Upper lobe of right lung (tissue), 1 donor: Measurements from ENCODE around the gene SEC31A. TPM values are rescaled to one million over a fixed set of nuclear protein-coding genes. Genes with fewer than 3 reads are reported as not detected.
"Not testable (repeated sequence)": the region's sequence is repeated elsewhere in the genome, so short reads cannot be mapped to it uniquely, and the experiment has no call there.

Experiments used
- ATAC-seq: fragments of 200-7000 bp; cut with Tn5 transposase; one replicate; pipeline ENCODE4 v1.9.1; 2020; ENCODE audit warnings: mild to moderate bottlenecking, moderate library complexity
- DNase-seq: peaks from one replicate; pipeline ENCODE4 v3.0.0-alpha.2; 2020
- H3K27ac ChIP-seq: fragments of 200-600 bp; one replicate; pipeline ENCODE4 v1.8.0; 2022
- H3K27me3 ChIP-seq: fragments of 200-600 bp; one replicate; pipeline ENCODE4 v1.8.0; 2022; ENCODE audit warnings: mild to moderate bottlenecking
- H3K36me3 ChIP-seq: fragments of 200-600 bp; one replicate; pipeline ENCODE4 v1.8.0; 2022
- H3K4me1 ChIP-seq: fragments of 200-600 bp; one replicate; pipeline ENCODE4 v1.8.0; 2022
- H3K4me3 ChIP-seq: fragments of 200-600 bp; one replicate; pipeline ENCODE4 v1.8.0; 2022; ENCODE audit warnings: mild to moderate bottlenecking
- H3K9me3 ChIP-seq: fragments of 200-600 bp; one replicate; pipeline ENCODE4 v1.8.0; 2022
- intact Hi-C: fragments of 100-400 bp; cut with DNase I; formaldehyde crosslinking; loops from one replicate; pipeline ENCODE4 v1.11.0; 2022
- total RNA-seq: library from RNA; stranded (reverse); fragmentation: NEBNext Ultra II Directional; extraction: Animal tissue kit (Norgen Biotek cat#: 25700); gene quantifications from one replicate; pipeline ENCODE4 v1.2.1, GENCODE V29; 2021
- TF ChIP-seq, protein P1 (sequence below): fragments of 200-600 bp; IDR thresholded peaks from one replicate; pipeline ENCODE4 v1.8.0; 2022; ENCODE audit warnings: antibody characterized with exemption
- donor health status: DM: no; HTN: yes; CAD: no; lungs with severe emphysema.

Gene SEC31A
- total RNA-seq, 1 donor from 2014 or later = 199 TPM

DNA sequence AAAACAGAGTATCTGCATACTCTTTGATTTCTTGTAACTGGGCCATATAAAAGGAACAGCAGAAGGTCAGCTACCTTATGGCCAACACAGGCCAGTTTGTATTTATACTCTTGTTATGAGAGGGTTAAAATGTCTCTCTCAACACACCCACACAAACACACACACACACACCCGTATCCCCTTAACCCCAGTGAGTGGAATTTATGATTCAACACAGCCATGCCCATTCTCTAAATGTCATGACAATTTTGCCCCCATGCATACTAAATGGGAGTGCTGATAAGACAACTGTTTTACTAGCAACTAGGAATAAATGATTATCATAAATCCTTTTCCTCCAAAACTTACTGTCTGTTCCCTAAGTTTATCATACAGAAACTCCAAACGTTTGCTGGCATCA, 70.3 kb downstream of the SEC31A start:
- DNase-seq = no peak
- H3K36me3 ChIP-seq = peaks cover 93% of the 10 kb centered on the region
- ATAC-seq = no peak
- H3K27ac ChIP-seq = no peak overlapping the region
- TF ChIP-seq, protein P1, sequence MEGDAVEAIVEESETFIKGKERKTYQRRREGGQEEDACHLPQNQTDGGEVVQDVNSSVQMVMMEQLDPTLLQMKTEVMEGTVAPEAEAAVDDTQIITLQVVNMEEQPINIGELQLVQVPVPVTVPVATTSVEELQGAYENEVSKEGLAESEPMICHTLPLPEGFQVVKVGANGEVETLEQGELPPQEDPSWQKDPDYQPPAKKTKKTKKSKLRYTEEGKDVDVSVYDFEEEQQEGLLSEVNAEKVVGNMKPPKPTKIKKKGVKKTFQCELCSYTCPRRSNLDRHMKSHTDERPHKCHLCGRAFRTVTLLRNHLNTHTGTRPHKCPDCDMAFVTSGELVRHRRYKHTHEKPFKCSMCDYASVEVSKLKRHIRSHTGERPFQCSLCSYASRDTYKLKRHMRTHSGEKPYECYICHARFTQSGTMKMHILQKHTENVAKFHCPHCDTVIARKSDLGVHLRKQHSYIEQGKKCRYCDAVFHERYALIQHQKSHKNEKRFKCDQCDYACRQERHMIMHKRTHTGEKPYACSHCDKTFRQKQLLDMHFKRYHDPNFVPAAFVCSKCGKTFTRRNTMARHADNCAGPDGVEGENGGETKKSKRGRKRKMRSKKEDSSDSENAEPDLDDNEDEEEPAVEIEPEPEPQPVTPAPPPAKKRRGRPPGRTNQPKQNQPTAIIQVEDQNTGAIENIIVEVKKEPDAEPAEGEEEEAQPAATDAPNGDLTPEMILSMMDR = no peak
- H3K4me3 ChIP-seq = no peak overlapping the region
- intact Hi-C loops = no loop called here
- H3K9me3 ChIP-seq = no peaks in the 10 kb centered on the region
- H3K4me1 ChIP-seq = no peaks in the 10 kb centered on the region
- no peaks in the 10 kb centered on the region for H3K27me3 ChIP-seq

DNA sequence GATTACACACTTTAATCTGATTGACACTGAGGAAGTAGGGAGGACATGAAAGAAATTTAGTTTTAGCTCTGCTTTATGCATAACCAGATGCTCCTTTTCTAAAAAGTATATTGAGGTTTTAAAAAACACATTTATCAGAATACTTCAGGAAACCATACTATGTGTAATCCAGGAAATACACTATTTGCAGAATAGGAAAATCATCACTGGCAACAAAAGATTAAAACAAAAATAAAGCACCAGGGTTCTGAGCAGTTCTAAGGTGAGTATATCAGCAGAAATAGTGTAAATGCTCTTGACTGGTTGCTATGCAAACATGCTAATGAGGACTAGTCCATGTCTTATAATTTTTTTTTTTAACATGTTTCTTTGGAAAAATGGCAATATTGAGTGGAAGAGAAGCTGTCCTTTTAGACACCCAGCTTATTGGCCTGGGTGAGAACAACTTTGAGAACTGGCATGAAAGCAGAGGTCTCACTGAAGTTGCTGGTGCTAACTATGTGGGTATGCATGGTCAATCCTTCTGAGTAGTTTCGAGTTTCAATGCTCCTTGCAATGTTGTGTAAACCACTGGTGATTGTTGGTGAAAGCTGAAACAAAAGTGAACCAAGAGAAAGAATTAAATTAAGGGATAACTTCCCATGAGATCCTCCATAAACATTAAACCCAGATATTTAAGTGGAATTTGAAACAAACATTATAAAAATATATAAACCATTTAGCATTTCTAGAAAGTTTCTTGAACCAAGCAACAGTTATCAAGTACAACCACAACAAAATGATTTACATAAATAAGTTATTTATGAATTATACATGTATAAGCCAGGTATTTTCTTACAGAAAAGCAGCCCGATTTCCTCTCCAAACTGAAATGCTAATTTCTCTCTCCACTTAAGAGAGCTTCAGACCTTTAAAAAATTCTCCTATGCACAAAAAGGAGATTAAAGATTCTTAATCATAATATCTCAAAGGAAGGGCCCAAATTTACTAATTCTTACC, 72.0 kb downstream of the SEC31A start:
- Histone ChIP-seq H3K9me3 (no peaks in the 10 kb centered on the region), H3K27me3 (no peaks in the 10 kb centered on the region), H3K36me3 (peaks cover 75% of the 10 kb centered on the region), H3K27ac (no peak overlapping the region), H3K4me1 (no peaks in the 10 kb centered on the region), H3K4me3 (no peak overlapping the region)
- intact Hi-C loops = no loop called here
- TF ChIP-seq, protein P1 = no peak
- DNase-seq = no peak
- no peak for ATAC-seq

DNA sequence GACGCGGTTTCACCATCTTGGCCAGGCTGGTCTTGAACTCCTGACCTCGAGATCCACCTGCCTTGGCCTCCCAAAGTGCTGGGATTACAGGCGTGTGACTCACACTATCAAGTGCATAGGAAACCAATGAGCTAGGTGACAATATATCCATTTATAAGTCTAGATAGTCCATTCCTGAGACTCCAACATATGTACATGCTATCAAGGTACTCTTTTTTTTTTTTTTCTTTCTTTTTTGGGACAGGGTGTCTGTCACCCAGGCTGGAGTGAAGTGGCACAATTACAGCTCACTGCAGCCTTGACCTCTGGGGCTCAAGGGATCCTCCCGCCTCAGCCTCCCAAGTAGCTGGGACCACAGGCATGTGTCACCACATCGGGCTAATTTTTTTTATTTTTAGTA, 74.1 kb downstream of the SEC31A start:
- H3K27ac ChIP-seq, DNase-seq, intact Hi-C loops, ATAC-seq, H3K4me3 ChIP-seq, H3K9me3 ChIP-seq, H3K27me3 ChIP-seq, H3K4me1 ChIP-seq: not testable (repeated sequence)
- peaks cover 54% of the 10 kb centered on the region for H3K36me3 ChIP-seq

DNA sequence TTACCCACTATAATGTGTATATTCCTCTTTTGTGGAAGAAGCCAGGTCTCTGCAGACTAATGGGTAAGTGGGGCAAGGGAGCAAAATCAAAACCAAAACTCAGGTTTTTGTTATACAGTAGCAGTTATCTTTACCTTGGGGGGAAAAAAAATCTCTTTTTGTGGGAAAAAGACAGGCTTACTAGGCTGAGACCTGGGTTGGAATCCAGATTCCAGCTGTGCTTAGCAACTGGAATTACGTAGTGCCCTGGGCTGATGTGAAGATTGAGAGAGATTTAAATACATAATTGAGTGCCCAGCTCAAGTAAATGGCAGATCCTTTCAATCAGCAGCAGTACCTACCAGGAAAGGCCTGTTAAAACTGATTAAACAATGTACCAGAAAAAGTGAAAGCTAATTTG, 76.9 kb downstream of the SEC31A start:
- peaks cover 26% of the 10 kb centered on the region for H3K36me3 ChIP-seq
- H3K27ac ChIP-seq = no peak overlapping the region
- H3K4me3 ChIP-seq = no peak overlapping the region
- DNase-seq = no peak
- peaks cover 5% of the 10 kb centered on the region for H3K4me1 ChIP-seq
- TF ChIP-seq, protein P1 = no peak
- ATAC-seq = no peak
- H3K27me3 ChIP-seq = no peaks in the 10 kb centered on the region
- intact Hi-C loops = no loop called here
- H3K9me3 ChIP-seq = no peaks in the 10 kb centered on the region

DNA sequence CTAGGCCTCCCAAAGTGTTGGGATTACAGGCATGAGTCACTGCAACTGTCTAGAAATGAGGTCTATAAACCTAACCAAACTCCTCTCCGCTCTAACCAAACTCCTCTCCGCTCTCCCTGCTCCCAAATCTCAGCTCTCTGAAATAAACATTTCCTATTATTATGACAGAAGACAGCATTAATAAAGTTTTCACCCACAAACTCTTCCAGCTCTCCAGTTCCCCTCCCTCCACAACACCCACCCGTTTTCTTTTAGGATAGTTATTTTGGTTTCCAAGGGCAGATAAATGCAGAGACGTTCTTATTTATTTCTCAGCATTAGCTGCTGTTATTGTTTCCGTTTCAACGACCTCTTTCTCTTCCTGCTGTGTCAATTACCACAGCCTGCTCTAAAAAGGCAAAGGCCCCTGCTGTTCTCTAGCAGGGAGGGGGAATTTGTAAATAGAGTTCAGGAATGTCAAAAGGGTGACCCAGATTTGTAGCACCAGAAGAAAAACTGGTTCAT, 79.1 kb downstream of the SEC31A start:
- no peaks in the 10 kb centered on the region for H3K27me3 ChIP-seq
- intact Hi-C loops = no loop called here
- peaks cover 5% of the 10 kb centered on the region for H3K36me3 ChIP-seq
- peaks cover 5% of the 10 kb centered on the region for H3K4me1 ChIP-seq
- H3K4me3 ChIP-seq = no peak overlapping the region
- TF ChIP-seq, protein P1 = no peak
- peak; percentile 63 for ATAC-seq
- H3K9me3 ChIP-seq = no peaks in the 10 kb centered on the region
- H3K27ac ChIP-seq = no peak overlapping the region
- no peak for DNase-seq

DNA sequence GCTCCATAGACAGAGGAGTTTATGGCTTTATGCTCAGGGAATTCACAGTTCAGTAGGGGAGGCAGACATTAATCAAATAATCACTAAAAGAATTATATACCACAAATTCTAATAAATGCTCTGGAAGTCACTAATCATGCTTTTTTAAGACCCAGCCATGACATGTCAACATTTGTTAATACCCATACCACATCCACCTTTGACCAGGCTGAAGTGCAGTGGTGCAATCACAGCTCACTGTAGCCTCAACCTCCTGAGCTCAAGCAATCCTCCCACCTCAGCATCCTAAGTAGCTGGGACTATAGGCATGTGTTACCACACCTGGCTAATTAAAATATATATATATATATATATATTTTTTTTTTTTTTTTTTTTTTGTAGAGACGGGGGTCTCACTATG, 79.6 kb downstream of the SEC31A start:
- ATAC-seq = no peak

More for the DNA sequence above, 79.6 kb downstream of the SEC31A start:
- peaks cover 5% of the 10 kb centered on the region for H3K4me1 ChIP-seq
- no peak overlapping the region for H3K27ac ChIP-seq
- H3K27me3 ChIP-seq = no peaks in the 10 kb centered on the region
- intact Hi-C loops = no loop called here
- no peak overlapping the region for H3K4me3 ChIP-seq
- H3K36me3 ChIP-seq = no peaks in the 10 kb centered on the region
- no peak for DNase-seq
- TF ChIP-seq, protein P1 = no peak
- no peaks in the 10 kb centered on the region for H3K9me3 ChIP-seq
